Coronary artery (tissue), 2 donors: ENCODE measurements around the gene URB1.
"Not testable (repeated sequence)": the region's sequence is repeated elsewhere in the genome, so short reads cannot be mapped to it uniquely, and the experiment has no call there.

Experiments used
- DNase-seq: peaks from one replicate; pipeline ENCODE4 v3.0.0-alpha.2; 2017; ENCODE audit warnings: low spot score
- H3K27ac ChIP-seq, 2 donors: fragments of 200-600 bp; sonication (generic); one replicate each; pipeline ENCODE4 v1.5.1; 2016 to 2019
- H3K4me3 ChIP-seq: fragments of 200-600 bp; sonication (generic); 2 replicates; pipeline ENCODE4 v1.5.1; 2016; ENCODE audit warnings: mild to moderate bottlenecking, moderate library complexity
- TF ChIP-seq, protein P1 (sequence below): fragments of 200-600 bp; sonication (generic); IDR thresholded peaks from one replicate; pipeline ENCODE4 v1.5.1; 2019; ENCODE audit warnings: antibody characterized with exemption

Gene URB1

DNA sequence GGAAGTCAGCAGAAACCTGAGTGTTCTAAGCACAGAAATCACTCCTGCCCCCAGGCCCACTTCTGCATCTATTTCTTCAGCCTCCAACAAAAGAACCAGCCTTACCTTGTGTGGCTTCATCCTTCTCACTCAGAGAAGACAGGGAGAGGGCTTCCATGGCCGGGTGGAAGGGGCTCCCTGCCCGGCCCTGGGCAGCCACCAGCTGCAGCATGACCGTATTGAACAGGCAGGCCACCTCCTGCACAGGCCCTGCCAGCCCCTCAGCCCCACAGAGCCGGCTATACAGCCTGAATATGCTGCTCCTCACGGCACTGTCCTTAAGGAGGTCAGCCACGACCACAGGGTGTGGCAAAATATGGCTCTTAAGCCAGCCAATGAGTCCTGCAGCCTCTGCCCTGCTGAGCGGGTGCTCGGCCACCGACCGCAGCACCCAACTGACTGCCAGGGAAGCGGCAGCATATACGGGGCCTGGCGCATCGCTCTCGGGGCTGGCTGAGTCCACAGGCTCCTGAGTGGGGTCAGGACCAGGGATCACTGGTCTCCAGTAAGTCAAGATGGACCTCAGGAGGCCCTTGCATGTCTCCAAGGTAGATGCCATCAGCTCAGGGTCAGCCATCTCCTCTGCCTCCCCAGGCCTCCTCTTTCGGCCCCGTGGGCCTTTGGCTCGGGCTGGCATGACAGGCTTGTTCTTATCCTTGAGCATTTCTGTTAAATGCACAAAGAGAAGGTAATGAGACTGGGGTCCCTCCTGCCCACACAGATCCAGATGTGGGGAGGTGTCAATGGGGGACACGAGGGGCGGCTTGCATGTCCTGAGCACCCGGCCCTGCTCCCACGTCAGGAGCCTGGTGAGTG, 76.2 kb downstream of the URB1 start:
- no peak for DNase-seq
- H3K4me3 ChIP-seq: no peak overlapping the region
- H3K27ac ChIP-seq: no peak overlapping the region
- TF ChIP-seq, protein P1, sequence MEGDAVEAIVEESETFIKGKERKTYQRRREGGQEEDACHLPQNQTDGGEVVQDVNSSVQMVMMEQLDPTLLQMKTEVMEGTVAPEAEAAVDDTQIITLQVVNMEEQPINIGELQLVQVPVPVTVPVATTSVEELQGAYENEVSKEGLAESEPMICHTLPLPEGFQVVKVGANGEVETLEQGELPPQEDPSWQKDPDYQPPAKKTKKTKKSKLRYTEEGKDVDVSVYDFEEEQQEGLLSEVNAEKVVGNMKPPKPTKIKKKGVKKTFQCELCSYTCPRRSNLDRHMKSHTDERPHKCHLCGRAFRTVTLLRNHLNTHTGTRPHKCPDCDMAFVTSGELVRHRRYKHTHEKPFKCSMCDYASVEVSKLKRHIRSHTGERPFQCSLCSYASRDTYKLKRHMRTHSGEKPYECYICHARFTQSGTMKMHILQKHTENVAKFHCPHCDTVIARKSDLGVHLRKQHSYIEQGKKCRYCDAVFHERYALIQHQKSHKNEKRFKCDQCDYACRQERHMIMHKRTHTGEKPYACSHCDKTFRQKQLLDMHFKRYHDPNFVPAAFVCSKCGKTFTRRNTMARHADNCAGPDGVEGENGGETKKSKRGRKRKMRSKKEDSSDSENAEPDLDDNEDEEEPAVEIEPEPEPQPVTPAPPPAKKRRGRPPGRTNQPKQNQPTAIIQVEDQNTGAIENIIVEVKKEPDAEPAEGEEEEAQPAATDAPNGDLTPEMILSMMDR: no peak

DNA sequence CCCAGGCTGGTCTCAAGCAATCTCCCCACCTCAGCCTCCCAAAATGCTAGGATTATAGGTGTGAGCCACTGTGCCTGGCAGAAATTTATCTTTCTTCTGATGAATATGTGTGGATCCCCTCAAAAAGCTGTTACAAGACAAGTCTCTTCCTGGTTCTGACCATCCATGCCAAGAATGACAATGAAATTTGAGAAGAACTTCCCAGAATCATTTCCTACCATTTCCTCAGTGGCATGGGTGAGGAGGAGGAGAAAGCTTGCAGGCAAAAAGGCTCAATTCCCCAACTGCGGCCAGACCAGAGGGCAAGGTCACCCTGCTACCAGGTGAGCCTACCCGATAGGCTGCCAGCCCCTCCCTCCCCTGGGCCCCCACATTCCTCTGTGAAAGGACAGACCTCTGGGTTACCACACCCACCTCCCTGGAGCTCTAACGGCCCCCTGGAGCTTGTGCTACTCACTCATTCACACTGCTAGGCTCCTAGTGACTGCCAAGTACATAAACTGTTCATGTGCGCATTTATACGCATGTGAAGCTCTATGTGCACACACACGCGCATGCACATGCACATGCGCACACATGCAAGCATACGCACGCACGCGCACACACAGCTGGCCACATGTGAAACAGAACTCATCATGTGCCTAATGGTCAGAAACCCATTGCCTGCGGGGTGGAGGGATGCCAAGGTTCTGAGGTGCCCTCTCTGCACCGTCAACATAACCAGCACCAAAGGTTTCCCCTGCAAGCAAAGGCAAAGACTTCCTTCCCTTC, 77.1 kb downstream of the URB1 start:
- no peak overlapping the region for H3K4me3 ChIP-seq
- DNase-seq: no peak
- TF ChIP-seq, protein P1: no peak
- H3K27ac ChIP-seq: no peak overlapping the region

DNA sequence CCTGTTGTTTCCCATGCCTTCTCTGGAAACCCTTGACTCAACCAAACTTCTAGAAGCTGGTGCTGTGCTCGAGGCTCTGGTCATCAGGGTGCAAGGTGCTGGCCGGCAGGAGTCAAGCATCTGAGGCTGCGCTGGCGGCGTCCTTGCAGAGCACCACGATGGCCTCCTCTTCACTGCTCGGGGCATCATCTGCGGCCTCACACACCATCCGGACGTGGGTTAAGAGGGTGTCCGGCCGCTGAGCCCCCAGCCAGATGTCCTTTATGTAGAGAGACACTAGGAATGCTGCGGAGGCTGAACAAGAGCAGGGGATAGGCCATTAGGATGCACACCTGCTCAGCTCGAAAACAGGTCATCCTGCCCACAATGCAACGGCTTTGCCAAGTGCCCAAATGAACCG, 78.0 kb downstream of the URB1 start:
- H3K4me3 ChIP-seq: no peak overlapping the region
- TF ChIP-seq, protein P1: no peak
- DNase-seq: no peak
- H3K27ac ChIP-seq: no peak overlapping the region

DNA sequence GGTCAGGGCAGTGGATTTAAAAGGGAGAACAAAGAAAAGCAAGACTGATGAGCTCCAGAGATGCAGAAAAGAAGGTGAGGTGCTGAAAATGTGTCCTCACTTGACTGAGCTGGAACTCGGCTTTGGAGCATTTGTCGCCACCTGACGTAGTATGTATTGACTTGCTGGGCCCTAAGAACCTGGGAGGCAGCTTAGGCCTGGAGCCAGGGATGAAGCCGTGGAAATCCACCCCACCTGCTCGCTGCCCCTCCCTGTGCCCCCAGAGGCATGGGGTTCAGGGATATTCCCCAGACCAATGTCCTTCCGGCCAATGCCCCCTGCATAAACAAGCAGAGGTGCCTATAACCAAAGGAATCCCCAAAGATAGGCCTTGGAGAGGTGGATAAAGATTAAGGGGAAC, 79.8 kb downstream of the URB1 start:
- TF ChIP-seq, protein P1: no peak
- no peak for DNase-seq
- no peak overlapping the region for H3K4me3 ChIP-seq
- H3K27ac ChIP-seq: no peak overlapping the region

DNA sequence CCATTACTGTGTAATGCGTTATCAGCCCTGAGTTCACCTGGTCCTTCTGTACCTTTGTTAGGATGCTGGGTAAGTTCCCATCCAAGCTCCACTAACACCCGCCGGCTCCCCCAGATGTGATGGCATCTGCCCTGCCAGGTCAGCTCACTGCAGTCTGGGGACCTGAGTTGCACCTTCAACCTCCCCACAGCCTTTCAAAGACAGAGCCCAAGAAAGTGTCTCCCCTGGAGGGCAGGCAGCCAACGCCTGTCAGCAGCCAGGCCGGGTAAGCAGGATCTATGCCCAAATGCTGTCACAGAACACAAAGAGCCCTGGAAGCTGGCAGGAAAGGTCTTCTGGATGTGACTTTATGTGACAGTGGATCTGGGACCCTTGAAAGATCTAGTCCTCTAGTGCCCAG, 80.5 kb downstream of the URB1 start:
- no peak overlapping the region for H3K27ac ChIP-seq
- no peak for DNase-seq
- TF ChIP-seq, protein P1: no peak
- H3K4me3 ChIP-seq: no peak overlapping the region

DNA sequence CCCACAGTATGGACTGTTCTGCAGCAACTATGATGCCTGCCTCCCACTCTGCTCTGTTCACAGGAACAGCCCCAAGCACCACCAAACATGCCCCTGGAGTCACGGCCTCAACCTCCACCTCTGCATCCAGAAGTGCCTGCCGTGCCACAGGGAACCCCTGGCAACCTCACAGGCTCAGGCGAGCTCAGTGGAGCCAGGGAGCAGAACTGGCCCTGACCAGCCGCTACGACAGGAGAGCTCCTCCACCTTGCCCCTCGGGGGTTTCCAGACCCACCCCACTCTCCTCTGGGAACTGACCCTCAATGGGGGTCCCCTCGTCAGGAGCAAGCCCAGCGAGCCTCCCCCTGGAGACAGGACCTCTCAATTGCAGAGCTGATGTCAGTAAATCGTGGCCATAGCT, 81.2 kb downstream of the URB1 start:
- DNase-seq: no peak
- TF ChIP-seq, protein P1: no peak
- H3K27ac ChIP-seq: no peak overlapping the region
- no peak overlapping the region for H3K4me3 ChIP-seq

DNA sequence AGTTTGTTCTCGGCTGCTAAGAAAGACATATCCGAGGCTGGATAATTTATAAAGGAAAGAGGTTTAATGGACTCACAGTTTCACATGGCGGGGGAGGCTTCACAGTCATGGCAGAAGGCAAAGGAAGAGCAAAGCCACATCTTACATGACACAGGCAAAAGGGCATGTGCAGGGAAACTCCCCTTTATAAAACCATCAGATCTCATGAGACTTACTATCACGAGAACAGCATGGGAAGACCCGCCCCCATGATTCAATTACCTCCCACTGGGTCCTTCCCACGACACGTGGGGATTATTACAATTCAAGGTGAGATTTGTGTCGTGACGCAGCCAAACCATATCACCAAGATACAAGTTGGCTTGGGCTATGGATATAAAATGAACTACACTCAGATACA, 81.8 kb downstream of the URB1 start:
- not testable (repeated sequence) for H3K4me3 ChIP-seq, DNase-seq, H3K27ac ChIP-seq
